ENCODE data around the gene XBP1. TPM values are rescaled to one million over a fixed set of nuclear protein-coding genes. Genes with fewer than 3 reads are reported as not detected.

XBP1 gene
- total RNA-seq, 1 experiment from 2014 or later, result 81.3 TPM

DNA sequence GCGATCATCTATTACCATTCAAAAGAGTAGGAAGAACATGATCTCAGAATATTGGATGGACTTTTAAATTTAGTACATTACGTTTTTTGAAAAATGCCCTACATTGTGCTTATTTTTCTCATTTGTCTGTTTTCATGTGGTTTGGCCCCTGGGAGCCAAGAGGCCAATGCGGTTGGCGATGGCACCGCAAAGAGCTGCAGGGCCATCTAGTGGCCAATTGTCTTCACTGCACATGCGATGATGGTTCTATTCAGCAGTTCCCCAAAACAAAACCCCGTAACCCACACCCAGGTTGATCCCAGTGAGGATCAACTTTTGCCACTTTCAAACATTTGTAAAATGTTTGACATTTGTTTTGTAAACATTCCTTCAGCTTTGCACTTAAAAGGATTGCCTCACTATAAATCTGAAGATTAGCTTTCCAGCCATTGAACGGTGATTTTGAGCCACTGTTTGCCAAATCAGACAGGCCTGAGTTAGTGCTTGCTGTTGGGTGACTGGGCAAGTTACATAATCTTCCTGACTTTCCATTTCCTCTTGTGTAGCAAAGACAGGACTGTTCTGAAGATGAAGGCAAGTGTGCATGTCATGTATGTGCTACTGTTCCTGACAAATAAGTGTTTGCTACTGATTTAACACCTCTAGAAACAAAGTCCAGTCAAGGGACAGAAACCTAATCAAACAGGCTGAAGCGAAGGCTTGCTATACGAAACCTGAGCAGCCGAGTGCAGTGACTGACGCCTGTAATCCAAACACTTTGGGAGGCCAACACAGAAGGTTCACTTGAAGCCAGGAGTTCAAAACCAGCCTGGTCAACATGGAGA is 29.2 kb upstream of the XBP1 start:
- intact Hi-C loops (cut with micrococcal nuclease), result loop anchor here (1.0 to 10.0 kb wide), 3 partner anchors 211 to 775 kb away; no protein-coding TSS in a partner anchor
- Histone ChIP-seq H3K4me2 (ENCODE audit: low read length) (no peak overlapping the region), H3K9me3 (ENCODE audit: control insufficient read depth in 1 of 2, insufficient read depth in 1 of 2, low read depth in 1 of 2, low read length in 2 of 2) (no peaks in the 10 kb centered on the region), H3K36me3 (ENCODE audit: control insufficient read depth in 1 of 2, insufficient read depth in 2 of 2, low read length in 2 of 2) (no peaks in the 10 kb centered on the region), H3K27me3 (ENCODE audit: insufficient read depth, low read length) (no peaks in the 10 kb centered on the region), H3K9me2 (ENCODE audit: insufficient read depth) (no peaks in the 10 kb centered on the region), H3K4me1 (ENCODE audit: control insufficient read depth in 1 of 2, insufficient read depth in 2 of 2, low read length in 2 of 2) (no peaks in the 10 kb centered on the region), H4K20me1 (ENCODE audit: insufficient read depth) (no peaks in the 10 kb centered on the region), H3K79me2 (ENCODE audit: insufficient read depth, low read length) (no peaks in the 10 kb centered on the region), H3K27ac (ENCODE audit: low read depth, low read length) (no peak overlapping the region), H3K4me3 (replicated peaks in 1 of 2; ENCODE audit: low read depth in 1 of 2, low read length in 2 of 2) (no peak overlapping the region), H2AFZ (ENCODE audit: low read depth, low read length, poor library complexity, severe bottlenecking) (no peak overlapping the region), H3K9ac (ENCODE audit: low read length) (no peak overlapping the region)
- BruUV-seq (replicated peaks), result no TSS peak
- ATAC-seq, result peak; percentile 92
- ChIA-PET CTCF (interaction anchor here (0.7 to 4.1 kb wide), 13 partner anchors 11 to 233 kb away, joined by 3 to 57 read pairs (median 4); no protein-coding TSS in a partner anchor), RAD21 (ENCODE audit: low non-redundant PET in 1 of 2, low total read pairs in 2 of 2, uncharacterized antibody in 2 of 2, unreplicated experiment in 2 of 2) (interaction anchor here (1.1 to 1.5 kb wide), 2 partner anchors 211 to 229 kb away, joined by 3 to 5 read pairs; no protein-coding TSS in a partner anchor), POLR2A (interaction anchor here (1.9 kb wide), 1 partner anchor 29 kb away, joined by 8 read pairs; the partner anchor contains the start of gene XBP1)
- DNase-seq (ENCODE audit: low read depth, low spot score), result peak; percentile 36
- TF ChIP-seq, protein P1, sequence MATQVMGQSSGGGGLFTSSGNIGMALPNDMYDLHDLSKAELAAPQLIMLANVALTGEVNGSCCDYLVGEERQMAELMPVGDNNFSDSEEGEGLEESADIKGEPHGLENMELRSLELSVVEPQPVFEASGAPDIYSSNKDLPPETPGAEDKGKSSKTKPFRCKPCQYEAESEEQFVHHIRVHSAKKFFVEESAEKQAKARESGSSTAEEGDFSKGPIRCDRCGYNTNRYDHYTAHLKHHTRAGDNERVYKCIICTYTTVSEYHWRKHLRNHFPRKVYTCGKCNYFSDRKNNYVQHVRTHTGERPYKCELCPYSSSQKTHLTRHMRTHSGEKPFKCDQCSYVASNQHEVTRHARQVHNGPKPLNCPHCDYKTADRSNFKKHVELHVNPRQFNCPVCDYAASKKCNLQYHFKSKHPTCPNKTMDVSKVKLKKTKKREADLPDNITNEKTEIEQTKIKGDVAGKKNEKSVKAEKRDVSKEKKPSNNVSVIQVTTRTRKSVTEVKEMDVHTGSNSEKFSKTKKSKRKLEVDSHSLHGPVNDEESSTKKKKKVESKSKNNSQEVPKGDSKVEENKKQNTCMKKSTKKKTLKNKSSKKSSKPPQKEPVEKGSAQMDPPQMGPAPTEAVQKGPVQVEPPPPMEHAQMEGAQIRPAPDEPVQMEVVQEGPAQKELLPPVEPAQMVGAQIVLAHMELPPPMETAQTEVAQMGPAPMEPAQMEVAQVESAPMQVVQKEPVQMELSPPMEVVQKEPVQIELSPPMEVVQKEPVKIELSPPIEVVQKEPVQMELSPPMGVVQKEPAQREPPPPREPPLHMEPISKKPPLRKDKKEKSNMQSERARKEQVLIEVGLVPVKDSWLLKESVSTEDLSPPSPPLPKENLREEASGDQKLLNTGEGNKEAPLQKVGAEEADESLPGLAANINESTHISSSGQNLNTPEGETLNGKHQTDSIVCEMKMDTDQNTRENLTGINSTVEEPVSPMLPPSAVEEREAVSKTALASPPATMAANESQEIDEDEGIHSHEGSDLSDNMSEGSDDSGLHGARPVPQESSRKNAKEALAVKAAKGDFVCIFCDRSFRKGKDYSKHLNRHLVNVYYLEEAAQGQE (IDR thresholded peaks at IDR 0.05; ENCODE audit: low read depth), result no peak
- TF ChIP-seq, protein P2, sequence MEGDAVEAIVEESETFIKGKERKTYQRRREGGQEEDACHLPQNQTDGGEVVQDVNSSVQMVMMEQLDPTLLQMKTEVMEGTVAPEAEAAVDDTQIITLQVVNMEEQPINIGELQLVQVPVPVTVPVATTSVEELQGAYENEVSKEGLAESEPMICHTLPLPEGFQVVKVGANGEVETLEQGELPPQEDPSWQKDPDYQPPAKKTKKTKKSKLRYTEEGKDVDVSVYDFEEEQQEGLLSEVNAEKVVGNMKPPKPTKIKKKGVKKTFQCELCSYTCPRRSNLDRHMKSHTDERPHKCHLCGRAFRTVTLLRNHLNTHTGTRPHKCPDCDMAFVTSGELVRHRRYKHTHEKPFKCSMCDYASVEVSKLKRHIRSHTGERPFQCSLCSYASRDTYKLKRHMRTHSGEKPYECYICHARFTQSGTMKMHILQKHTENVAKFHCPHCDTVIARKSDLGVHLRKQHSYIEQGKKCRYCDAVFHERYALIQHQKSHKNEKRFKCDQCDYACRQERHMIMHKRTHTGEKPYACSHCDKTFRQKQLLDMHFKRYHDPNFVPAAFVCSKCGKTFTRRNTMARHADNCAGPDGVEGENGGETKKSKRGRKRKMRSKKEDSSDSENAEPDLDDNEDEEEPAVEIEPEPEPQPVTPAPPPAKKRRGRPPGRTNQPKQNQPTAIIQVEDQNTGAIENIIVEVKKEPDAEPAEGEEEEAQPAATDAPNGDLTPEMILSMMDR (IDR thresholded peaks at IDR 0.05 in 2 of 3, conservative IDR thresholded peaks at IDR 0.05 in 1 of 3; ENCODE audit: borderline replicate concordance in 1 of 3, insufficient read depth in 1 of 3, low read depth in 2 of 3, low read length in 2 of 3), result peak; percentile 70 to 99 (median 98)
- no peak for TF ChIP-seq CBX3 (IDR thresholded peaks at IDR 0.05; ENCODE audit: low read depth)
- no peak for TF ChIP-seq EZH2phosphoT487 (IDR thresholded peaks at IDR 0.05; ENCODE audit: borderline replicate concordance)
- no peak for TF ChIP-seq YY1 (IDR thresholded peaks at IDR 0.05; ENCODE audit: extremely low read depth, insufficient replicate concordance, low read depth, low read length)
- TF ChIP-seq POLR2AphosphoS5 (IDR thresholded peaks at IDR 0.05; ENCODE audit: low read depth, low read length), result no peak
- TF ChIP-seq SIN3A (IDR thresholded peaks at IDR 0.05; ENCODE audit: low read depth), result no peak
- TF ChIP-seq ZNF274 (IDR thresholded peaks at IDR 0.05; ENCODE audit: low read depth, low read length), result no peak
- TF ChIP-seq ZFX (IDR thresholded peaks at IDR 0.05), result no peak
- TF ChIP-seq, protein P3, sequence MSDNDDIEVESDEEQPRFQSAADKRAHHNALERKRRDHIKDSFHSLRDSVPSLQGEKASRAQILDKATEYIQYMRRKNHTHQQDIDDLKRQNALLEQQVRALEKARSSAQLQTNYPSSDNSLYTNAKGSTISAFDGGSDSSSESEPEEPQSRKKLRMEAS (IDR thresholded peaks at IDR 0.05), result no peak
- peak; percentile 88 for TF ChIP-seq RAD21 (IDR thresholded peaks at IDR 0.05; ENCODE audit: low read depth)
- TF ChIP-seq TCF7L2 (IDR thresholded peaks at IDR 0.05; ENCODE audit: borderline replicate concordance, extremely low read depth, insufficient read depth, insufficient read length), result no peak
- no peak for TF ChIP-seq JUND (IDR thresholded peaks at IDR 0.05)
- TF ChIP-seq FOSL1 (IDR thresholded peaks at IDR 0.05; ENCODE audit: low read depth), result no peak
- TF ChIP-seq EGR1 (IDR thresholded peaks at IDR 0.05; ENCODE audit: low read depth), result no peak
